HG03159 (cell line): ENCODE data around the gene OXSR1.
"Not testable (repeated sequence)": the region's sequence is repeated elsewhere in the genome, so short reads cannot be mapped to it uniquely, and the experiment has no call there.

Source experiments
- ATAC-seq: cut with Tn5 transposase; IDR thresholded peaks from one replicate; pipeline ENCODE4 v1.9.1; 2021; ENCODE audit warnings: mild to moderate bottlenecking, moderate library complexity; ENCODE audit not compliant: unreplicated experiment

The OXSR1 gene

DNA sequence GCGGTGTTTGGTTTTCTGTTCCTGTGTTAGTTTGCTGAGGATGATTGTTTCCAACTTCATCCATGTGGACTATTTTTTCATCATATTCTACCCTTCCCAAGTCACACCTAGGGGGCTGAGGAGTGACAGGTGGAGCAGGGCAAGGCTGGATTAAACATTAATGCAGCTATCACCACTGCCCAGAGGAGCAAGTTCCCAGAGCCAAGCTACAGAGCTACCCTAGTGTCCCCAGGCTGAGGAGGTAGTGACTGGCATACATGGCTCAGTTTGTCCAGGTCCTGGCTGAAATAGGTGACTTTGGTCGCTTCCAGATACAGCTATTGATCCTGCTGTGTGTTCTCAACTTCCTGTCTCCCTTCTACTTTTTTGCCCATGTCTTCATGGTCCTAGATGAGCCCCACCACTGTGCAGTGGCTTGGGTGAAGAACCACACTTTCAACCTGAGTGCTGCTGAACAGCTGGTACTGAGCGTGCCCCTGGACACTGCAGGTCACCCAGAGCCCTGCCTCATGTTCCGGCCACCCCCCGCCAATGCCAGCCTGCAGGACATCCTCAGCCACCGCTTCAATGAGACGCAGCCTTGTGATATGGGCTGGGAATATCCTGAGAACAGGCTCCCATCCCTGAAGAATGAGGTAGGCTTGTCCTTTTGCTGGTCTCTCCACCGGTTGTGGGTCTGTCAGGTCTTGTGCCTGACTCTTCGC is 100.4 kb downstream of the OXSR1 start, which contains the start of gene SLC22A13:
SLC22A13 (plus strand) TSS at position 209 of the 704 bp plus-strand sequence; CDS start at position 258, 49 bp downstream.
- no peak for ATAC-seq

- no peak for ATAC-seq
Observed at GRCh38 chr3:38266810-38267209, 101.5 kb downstream of the OXSR1 start.

DNA sequence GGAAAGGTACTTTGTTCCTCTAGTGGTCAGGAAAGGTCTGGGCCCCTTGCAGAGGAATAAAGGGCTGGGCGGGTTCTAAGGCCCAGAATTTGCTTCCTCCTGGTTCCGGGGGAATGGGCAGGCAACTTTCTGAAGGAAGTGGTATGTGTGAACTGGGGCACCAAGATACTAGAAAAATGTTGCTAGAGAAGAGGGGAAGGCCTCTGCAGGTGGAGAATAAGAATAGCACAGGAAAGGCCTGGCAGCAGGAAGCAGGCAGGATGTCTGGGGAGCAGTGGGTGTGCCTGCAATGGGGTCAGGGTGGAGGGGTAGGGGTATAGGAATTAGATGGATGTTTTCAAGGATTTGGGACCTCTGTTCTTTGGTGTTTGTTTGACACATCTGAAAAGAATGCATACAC is 102.3 kb downstream of the OXSR1 start:
- ATAC-seq, result no peak

DNA sequence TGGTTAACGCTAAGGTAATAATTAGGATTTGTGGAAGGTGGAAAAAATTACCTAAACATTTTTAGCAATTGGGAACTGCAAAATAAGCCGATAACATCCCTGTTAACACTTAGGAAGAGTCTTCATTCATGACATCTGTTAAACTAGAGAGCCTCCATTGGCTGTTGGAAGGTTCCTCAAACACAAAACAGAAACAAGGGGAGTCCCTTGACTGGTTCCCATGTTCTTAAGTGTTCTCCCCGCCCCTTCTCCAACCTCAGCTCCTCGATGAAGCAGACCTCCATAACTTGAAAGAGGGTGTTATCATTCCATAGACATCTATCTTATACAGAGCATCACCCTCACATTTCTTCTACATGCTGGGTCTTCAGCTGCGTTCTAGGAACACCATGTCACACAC is 102.8 kb downstream of the OXSR1 start:
- ATAC-seq, result no peak

DNA sequence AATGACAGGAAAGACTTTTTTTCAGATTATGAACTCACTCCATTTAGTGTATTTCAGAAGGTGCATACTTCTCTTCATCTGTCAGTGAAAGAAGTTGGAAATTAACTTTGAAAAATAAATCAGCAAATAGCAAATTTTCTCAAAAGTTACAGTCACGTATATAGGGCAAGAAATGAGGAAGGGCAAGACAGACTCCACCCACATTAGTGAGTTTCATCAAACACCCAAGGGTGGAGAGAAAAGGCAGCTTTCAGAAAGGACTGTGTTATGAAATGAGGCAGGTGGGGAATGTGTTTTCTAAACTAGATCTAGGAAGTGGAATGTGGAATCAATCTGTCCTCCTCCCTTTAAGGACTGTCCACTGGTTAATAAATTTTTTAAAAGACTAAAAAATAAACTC is 103.2 kb downstream of the OXSR1 start:
- no peak for ATAC-seq

- no peak for ATAC-seq
Observed at GRCh38 chr3:38270606-38271005, 105.3 kb downstream of the OXSR1 start.

DNA sequence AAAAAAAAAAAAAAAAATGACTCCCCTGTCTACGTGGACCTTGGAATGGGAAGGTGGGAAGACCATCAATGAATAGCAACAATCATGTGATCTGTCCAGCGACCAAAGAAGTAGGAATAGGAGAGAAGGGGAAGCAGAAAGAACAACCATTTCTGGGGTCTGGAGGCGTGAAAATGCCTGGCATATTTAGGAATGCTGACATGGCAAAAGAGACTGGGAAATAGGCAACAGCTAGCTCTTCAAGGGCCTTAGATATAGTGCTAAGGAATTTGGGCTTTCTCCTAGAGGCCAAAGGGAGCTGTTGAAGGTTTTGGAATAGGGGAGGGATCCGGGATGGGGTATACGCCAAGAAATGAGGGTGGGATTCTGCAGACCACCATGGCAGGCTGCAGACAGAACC is 106.2 kb downstream of the OXSR1 start:
- no peak for ATAC-seq

DNA sequence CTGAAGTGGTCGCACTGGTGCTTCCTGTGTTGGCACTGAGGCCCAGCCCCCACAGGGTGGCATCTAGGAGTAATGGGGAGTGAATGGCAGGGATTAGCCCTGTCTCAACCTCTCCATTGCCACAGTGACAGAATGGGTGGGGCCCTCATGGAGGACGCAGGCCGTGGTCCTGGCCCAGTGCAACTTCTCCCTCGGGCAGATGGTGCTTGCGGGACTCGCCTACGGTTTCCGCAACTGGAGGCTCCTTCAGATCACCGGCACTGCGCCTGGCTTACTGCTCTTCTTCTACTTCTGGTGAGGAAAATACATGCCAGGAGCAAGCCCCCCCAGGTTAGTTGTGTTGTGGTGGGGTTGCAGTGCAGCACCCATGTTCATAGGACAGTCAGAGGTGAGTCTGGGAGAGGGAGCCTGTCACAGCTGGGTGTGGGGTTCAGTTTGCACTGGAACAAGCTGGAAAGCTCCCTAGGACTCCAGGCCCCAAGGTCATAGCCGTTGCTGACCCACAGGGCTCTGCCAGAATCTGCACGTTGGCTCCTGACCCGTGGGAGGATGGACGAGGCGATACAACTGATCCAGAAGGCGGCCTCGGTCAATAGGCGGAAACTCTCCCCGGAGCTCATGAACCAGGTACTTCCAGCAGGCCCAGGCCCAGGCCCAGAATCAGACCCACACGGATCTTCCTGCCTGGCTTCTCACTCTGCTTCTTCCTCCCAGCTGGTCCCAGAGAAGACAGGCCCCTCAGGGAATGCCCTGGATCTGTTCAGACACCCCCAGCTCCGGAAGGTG is 109.7 kb downstream of the OXSR1 start:
- no peak for ATAC-seq

GRCh38 chr3:38275658-38276057 is 110.3 kb downstream of the OXSR1 start:
- ATAC-seq, result no peak

DNA sequence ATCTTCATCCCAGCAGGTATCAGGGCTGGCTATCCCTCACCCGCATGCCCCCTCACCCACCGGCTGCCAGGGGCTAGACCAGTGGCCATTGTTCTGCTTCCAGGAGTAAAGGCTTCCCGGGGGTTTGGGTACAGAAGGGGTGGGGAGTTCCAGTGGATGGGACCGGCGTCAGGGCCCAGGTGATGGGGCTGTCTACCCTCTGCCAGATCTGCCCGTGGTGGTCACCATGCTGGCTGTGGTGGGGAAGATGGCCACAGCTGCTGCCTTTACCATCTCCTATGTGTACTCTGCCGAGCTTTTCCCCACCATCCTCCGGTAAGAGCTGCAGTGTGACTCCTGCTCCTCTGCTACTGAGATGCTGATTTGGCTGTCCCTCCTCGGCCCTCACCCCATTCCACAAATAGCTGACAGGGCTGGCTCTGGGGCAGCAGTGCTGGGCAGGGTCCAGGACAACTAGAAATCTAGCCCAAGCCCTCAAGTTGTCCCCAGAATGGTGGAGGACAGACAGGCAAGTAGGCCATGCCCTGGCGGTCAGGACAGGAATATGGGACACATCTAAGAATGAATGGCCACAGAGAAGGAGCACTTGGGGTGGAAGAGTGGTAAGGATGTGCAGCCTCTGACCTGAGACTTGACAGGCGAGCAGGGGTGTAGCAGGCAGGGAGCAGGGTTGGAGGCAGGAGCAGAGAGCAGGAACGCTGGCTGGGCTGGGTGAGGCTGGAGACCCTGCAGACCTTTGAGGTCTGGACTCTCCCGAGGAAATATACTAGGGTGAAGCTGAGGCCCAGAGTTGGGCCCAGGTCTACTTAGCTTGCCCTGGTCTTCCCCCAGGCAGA is 111.0 kb downstream of the OXSR1 start:
- ATAC-seq, result no peak

- no peak for ATAC-seq
Observed at GRCh38 chr3:38276917-38277630, 111.7 kb downstream of the OXSR1 start.

GRCh38 chr3:38278841-38279240 is 113.5 kb downstream of the OXSR1 start:
- no peak for ATAC-seq

GRCh38 chr3:38281895-38282686 is 116.8 kb downstream of the OXSR1 start, which contains the start of gene SLC22A14:
TSS of gene SLC22A14 (plus strand) at chr3:38282294. CDS start at chr3:38306027, 23,733 bp downstream.
- no peak for ATAC-seq

- no peak for ATAC-seq
Observed at GRCh38 chr3:38283810-38284755, 118.7 kb downstream of the OXSR1 start.

GRCh38 chr3:38284756-38285150 is 119.4 kb downstream of the OXSR1 start:
- no peak for ATAC-seq

DNA sequence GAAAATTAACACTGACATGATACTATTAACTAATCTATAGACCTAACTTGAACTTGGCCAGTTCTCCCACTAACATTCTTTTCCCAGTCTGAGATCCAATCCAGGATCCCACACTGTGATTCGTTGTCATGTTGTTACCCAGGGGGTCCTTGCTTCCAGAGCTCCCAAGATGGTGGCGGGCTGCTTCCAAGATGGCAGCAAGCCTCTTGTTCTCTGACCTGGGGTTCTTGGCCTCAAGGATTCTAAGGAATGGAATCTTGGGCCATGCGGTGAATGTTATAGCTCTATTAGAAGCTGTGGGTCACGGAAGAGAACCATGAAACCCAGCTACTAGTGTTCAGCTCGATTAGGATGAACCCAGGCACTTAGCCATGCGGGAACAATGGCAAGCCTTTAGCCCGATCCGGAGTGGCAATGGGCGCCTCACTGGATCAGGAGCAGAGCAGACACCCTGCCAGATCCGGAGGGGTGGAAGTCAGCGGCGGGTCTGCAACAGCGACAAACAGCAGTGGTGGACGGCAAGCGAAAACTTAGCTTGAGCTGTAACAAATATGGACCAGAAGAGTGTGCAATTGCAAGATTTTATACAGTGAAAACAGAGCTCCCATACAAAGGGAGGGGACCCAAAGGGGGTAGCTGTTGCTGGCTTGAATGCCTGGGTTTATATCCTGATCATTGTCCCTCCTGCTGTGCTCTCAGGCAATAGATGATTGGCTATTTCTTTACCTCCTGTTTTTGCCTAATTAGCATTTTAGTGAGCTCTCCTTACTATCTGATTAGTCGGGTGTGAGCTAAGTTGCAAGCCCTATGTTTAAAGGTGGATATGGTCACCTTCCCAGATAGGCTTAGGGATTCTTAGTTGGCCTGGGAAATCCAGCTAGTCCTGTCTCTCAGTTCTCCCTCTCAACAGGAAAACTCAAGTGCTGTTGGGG is 124.2 kb downstream of the OXSR1 start:
- ATAC-seq, result not testable (repeated sequence)

- ATAC-seq, result not testable (repeated sequence)
Observed at GRCh38 chr3:38297053-38297452, 131.7 kb downstream of the OXSR1 start.

DNA sequence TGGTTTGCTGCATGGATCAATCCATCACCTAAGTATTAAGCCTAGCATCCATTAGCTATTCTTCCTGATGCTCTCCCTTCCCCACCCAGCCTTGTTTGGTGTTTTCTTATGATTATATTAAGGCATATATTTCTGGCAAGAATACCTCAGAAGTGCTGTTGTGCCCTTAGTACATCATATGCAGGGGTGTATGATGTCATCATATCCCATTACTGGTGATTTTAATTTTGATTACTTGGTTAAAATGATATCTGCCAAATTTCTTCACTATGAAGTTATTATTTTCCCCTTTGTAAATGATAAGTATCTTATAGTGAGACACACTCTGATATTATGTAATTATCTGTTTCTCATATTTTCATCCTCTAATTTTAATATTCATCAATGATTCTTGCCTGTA is 132.2 kb downstream of the OXSR1 start:
- no peak for ATAC-seq
